ENCODE measurements around the gene AKAP6. TPM values are rescaled to one million over a fixed set of nuclear protein-coding genes. Genes with fewer than 3 reads are reported as not detected.

Gene AKAP6
- total RNA-seq, 2 donors from 2014 or later, result 3.6 to 9.9 TPM

DNA sequence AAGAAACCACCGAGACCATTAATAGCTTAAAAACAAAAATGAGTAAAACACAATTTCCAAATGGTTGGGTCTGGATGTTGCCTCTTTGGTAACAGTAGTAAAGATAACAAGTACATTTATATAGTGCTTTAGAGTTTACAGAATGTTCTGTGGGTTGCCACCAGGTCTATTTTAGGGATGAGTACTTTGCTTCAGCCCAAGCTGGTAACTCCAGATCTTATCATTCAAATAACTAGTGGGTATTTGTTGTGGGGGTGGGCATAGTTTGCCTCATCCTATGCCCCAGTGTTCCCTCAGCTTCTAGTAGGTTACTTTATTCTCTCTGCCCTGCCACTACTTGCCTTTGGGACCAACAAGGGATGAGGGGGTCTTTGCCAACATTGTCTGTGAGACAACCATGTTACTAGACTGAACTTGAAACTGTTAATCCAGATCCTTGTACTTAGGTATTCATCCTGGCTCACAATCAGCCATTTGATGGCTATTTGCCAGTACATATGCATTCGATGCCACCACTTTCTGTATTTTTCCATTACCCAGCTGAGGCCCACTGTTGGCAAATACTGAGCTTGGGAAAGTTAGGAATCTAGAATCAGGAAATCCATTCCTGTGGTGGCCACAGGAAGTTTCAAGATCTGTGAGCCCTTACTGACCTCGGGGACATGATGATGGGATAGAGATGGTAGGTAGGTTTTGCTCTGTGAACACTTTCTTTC is 17.6 kb upstream of the AKAP6 start:
- WGBS, result 47% methylated on average over 3 of the region's 3 CpGs
- H3K4me1 ChIP-seq (replicated peaks), result no peaks in the 10 kb centered on the region
- no peak overlapping the region for H3K4me3 ChIP-seq
- no peaks in the 10 kb centered on the region for H3K36me3 ChIP-seq
- DNase-seq (ENCODE audit: low spot score), result no peak
- H3K9me3 ChIP-seq, result no peaks in the 10 kb centered on the region
- intact Hi-C loops (cut with DNase I), result no loop called here
- TF ChIP-seq, protein P1, sequence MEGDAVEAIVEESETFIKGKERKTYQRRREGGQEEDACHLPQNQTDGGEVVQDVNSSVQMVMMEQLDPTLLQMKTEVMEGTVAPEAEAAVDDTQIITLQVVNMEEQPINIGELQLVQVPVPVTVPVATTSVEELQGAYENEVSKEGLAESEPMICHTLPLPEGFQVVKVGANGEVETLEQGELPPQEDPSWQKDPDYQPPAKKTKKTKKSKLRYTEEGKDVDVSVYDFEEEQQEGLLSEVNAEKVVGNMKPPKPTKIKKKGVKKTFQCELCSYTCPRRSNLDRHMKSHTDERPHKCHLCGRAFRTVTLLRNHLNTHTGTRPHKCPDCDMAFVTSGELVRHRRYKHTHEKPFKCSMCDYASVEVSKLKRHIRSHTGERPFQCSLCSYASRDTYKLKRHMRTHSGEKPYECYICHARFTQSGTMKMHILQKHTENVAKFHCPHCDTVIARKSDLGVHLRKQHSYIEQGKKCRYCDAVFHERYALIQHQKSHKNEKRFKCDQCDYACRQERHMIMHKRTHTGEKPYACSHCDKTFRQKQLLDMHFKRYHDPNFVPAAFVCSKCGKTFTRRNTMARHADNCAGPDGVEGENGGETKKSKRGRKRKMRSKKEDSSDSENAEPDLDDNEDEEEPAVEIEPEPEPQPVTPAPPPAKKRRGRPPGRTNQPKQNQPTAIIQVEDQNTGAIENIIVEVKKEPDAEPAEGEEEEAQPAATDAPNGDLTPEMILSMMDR (IDR thresholded peaks at IDR 0.05), result no peak
- TF ChIP-seq POLR2AphosphoS5 (IDR thresholded peaks at IDR 0.05), result no peak
- no peak for TF ChIP-seq POLR2A (IDR thresholded peaks at IDR 0.05)
- H3K27ac ChIP-seq, result no peak overlapping the region
- no peaks in the 10 kb centered on the region for H3K27me3 ChIP-seq (replicated peaks; ENCODE audit: insufficient read depth)

DNA sequence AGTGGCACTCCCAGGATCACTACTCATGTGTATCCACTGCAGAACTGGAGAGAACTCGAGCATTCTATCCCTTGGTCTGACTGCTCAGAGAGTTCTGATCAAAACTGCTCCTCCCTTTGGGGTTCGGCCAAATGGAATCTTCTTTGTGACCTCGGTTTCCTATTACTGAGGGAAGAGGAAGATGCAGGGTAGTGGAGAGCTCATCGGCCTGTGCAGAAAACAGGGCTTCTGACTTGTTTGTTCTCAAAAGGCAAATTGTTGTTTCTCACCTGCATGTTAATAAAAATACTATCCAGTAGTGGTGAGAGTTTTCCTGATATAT is 17.1 kb upstream of the AKAP6 start:
- no peak for DNase-seq (ENCODE audit: low spot score)
- WGBS, result 51% methylated on average over 4 of the region's 4 CpGs
- TF ChIP-seq POLR2A (IDR thresholded peaks at IDR 0.05) (no peak), POLR2AphosphoS5 (IDR thresholded peaks at IDR 0.05) (no peak)
- TF ChIP-seq, protein P1 (IDR thresholded peaks at IDR 0.05), result no peak
- no peak overlapping the region for H3K4me3 ChIP-seq
- no peaks in the 10 kb centered on the region for H3K9me3 ChIP-seq
- intact Hi-C loops (cut with DNase I), result no loop called here
- no peaks in the 10 kb centered on the region for H3K4me1 ChIP-seq (replicated peaks)
- H3K27me3 ChIP-seq (replicated peaks; ENCODE audit: insufficient read depth), result no peaks in the 10 kb centered on the region
- H3K36me3 ChIP-seq, result no peaks in the 10 kb centered on the region
- H3K27ac ChIP-seq, result no peak overlapping the region

DNA sequence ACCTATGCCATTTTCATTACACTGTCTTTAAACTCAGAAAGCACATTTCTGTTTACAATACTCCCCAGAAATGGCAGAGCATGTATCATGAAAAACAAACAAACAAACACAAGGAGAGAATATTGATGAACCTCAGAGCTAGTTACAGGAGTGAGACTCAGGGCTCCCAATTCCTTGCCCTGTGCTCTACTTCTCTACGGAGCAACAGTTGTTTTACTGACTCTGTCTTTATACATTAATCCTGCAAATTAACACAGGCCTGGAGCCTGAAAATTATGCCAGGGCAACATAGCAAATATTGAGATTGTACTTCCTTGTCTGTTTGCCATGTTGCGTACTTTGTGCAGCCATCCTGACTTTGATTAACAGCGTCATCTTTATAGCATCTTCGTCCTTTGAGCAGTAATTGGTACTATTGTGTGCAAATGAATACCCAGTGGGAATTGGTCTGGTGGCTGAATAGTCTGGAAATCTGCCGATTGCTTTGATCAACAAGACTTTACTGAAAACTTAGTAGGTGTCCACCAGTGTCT is 15.2 kb upstream of the AKAP6 start:
- DNase-seq (ENCODE audit: low spot score), result peak; percentile 8
- 52% methylated on average over 5 of the region's 5 CpGs for WGBS
- intact Hi-C loops (cut with DNase I), result no loop called here
- Histone ChIP-seq H3K27ac (no peak overlapping the region), H3K4me1 (replicated peaks) (no peaks in the 10 kb centered on the region), H3K36me3 (no peaks in the 10 kb centered on the region), H3K4me3 (no peak overlapping the region), H3K27me3 (replicated peaks; ENCODE audit: insufficient read depth) (no peaks in the 10 kb centered on the region), H3K9me3 (no peaks in the 10 kb centered on the region)
- TF ChIP-seq, protein P1 (IDR thresholded peaks at IDR 0.05), result no peak
- peak; percentile 12 for TF ChIP-seq POLR2AphosphoS5 (IDR thresholded peaks at IDR 0.05)

DNA sequence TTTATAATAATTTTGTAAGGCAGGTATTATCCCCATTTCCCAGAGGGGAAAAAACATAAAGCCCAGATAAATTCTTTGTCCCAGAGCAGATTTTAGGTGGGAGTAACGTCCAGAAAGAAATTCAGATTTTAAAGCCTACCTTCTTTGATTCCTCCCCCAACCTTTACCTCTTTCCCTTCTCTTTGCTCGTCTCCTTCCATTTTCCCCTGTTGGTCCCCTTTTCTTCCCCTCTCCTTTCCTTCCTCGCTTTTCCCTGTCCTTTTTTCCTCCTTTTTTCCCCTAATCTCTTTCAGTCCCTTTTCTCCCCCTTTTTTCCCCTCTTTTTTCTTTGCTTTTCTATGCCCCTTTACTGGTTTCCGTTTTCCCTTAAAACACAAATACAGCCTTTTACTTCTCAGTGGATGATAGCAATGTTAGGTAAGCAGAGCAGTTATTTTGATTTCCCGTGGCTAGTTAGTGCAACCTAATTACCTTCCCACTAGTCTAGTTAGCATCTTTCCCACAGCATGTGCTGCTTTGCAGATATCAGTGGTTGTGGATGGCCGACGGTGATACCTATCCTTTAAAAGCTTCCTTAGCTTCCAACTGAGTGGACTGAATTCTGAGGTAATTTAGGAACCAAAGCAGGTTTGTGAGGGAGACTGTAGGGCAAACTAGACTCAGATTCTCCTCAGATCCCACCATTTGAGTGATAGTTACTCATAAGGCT is 10.9 kb upstream of the AKAP6 start:
- intact Hi-C loops (cut with DNase I), result no loop called here
- Histone ChIP-seq H3K27ac (no peak overlapping the region), H3K4me3 (no peak overlapping the region), H3K36me3 (no peaks in the 10 kb centered on the region), H3K9me3 (no peaks in the 10 kb centered on the region), H3K27me3 (replicated peaks; ENCODE audit: insufficient read depth) (no peaks in the 10 kb centered on the region), H3K4me1 (replicated peaks) (no peaks in the 10 kb centered on the region)
- DNase-seq (ENCODE audit: low spot score), result no peak
- TF ChIP-seq, protein P1 (IDR thresholded peaks at IDR 0.05), result no peak
- no peak for TF ChIP-seq POLR2A (IDR thresholded peaks at IDR 0.05)
- TF ChIP-seq POLR2AphosphoS5 (IDR thresholded peaks at IDR 0.05), result no peak
- 91% methylated on average over 7 of the region's 7 CpGs for WGBS
